Measurements from ENCODE around the gene TOR1B.

The TOR1B gene

GRCh38 chr9:129826344-129826743 lies 23.4 kb downstream of the TOR1B start:
- Histone ChIP-seq H3K4me3 (replicated peaks; ENCODE audit: insufficient read depth, low read length) (no peak overlapping the region), H3K27me3 (ENCODE audit: insufficient read depth, poor library complexity, severe bottlenecking) (no peaks in the 10 kb centered on the region), H3K27ac (replicated peaks) (no peak overlapping the region)
- no peak for TF ChIP-seq REST (IDR thresholded peaks at IDR 0.05; ENCODE audit: insufficient replicate concordance, low read depth)
- no peak for DNase-seq (ENCODE audit: low read depth in 1 of 2, low spot score in 1 of 2)

DNA sequence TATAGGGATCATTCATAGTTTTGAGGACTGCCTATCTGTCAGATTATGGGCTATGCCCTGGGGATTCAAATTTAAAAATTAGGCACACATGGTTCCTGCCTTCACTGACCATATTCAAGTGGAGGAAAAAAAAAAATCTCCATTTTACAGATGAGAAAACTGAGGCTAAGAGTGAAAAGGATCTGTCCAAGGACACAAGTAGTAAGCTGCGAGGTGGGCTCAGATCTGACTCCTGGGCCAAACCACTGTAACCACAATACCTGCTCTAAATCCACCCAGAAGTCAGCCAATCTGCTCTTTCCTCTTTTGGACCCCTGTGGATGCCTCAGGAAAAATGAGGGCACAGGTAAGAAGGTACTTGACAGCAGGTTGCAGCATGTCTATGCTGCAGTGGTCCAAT lies 23.8 kb downstream of the TOR1B start:
- H3K27ac ChIP-seq (replicated peaks) = no peak overlapping the region
- H3K4me3 ChIP-seq (replicated peaks; ENCODE audit: insufficient read depth, low read length) = no peak overlapping the region
- no peaks in the 10 kb centered on the region for H3K27me3 ChIP-seq (ENCODE audit: insufficient read depth, poor library complexity, severe bottlenecking)
- DNase-seq (ENCODE audit: low read depth in 1 of 2, low spot score in 1 of 2) = no peak
- TF ChIP-seq, protein P1, sequence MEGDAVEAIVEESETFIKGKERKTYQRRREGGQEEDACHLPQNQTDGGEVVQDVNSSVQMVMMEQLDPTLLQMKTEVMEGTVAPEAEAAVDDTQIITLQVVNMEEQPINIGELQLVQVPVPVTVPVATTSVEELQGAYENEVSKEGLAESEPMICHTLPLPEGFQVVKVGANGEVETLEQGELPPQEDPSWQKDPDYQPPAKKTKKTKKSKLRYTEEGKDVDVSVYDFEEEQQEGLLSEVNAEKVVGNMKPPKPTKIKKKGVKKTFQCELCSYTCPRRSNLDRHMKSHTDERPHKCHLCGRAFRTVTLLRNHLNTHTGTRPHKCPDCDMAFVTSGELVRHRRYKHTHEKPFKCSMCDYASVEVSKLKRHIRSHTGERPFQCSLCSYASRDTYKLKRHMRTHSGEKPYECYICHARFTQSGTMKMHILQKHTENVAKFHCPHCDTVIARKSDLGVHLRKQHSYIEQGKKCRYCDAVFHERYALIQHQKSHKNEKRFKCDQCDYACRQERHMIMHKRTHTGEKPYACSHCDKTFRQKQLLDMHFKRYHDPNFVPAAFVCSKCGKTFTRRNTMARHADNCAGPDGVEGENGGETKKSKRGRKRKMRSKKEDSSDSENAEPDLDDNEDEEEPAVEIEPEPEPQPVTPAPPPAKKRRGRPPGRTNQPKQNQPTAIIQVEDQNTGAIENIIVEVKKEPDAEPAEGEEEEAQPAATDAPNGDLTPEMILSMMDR (IDR thresholded peaks at IDR 0.05; ENCODE audit: insufficient read depth, low read length) = no peak
- TF ChIP-seq SPI1 (IDR thresholded peaks at IDR 0.05; ENCODE audit: borderline replicate concordance, low read depth) (no peak), GABPA (IDR thresholded peaks at IDR 0.05; ENCODE audit: low read depth) (no peak), POLR2AphosphoS5 (IDR thresholded peaks at IDR 0.05; ENCODE audit: low read depth) (no peak), REST (IDR thresholded peaks at IDR 0.05; ENCODE audit: insufficient replicate concordance, low read depth) (no peak)

DNA sequence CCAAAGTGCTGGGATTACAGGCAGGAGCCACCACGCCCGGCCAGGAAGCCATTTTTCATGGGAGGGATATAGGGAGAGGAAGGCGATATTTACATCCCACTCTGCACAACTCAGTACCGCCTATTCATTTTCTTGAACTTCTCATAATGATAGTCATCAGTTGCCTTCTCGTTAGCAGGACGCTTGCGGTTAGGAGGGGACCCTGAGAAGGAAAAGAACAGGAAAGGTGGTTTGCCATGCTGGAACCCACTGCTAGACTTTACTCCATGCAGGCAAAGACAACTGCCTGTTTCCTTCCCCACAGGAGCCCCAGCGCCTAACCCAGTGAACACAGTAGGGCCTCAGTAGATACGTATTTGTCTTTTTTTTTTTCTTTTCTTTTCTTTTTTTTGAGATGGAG lies 25.1 kb downstream of the TOR1B start:
- TF ChIP-seq POLR2AphosphoS5 (IDR thresholded peaks at IDR 0.05; ENCODE audit: low read depth) (no peak), REST (IDR thresholded peaks at IDR 0.05; ENCODE audit: insufficient replicate concordance, low read depth) (no peak), GABPA (IDR thresholded peaks at IDR 0.05; ENCODE audit: low read depth) (no peak), SPI1 (IDR thresholded peaks at IDR 0.05; ENCODE audit: borderline replicate concordance, low read depth) (no peak)
- TF ChIP-seq, protein P1 (IDR thresholded peaks at IDR 0.05; ENCODE audit: insufficient read depth, low read length) = no peak
- Histone ChIP-seq H3K27ac (replicated peaks) (no peak overlapping the region), H3K4me3 (replicated peaks; ENCODE audit: insufficient read depth, low read length) (no peak overlapping the region), H3K27me3 (ENCODE audit: insufficient read depth, poor library complexity, severe bottlenecking) (no peaks in the 10 kb centered on the region)
- no peak for DNase-seq (ENCODE audit: low read depth in 1 of 2, low spot score in 1 of 2)

DNA sequence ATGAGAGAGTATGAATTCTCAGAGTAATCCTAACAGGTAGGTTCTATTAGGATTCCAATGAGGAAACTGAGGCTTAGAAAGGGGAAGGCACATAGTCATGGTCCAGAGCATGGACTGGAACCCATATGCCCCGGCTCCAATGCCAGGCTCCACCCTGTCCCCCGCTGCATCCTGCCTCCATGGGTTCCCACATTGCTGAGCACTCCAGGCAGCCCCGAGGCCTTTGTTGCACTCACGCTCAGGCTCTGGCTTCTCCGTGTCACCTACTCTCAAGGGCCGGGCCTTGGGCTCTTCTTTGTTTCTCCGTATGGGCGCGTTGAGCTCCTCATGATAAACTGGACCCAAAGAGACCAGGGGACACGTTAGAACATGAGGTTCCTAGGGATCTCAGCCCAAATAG lies 26.0 kb downstream of the TOR1B start:
- no peak for TF ChIP-seq REST (IDR thresholded peaks at IDR 0.05; ENCODE audit: insufficient replicate concordance, low read depth)
- TF ChIP-seq, protein P1 (IDR thresholded peaks at IDR 0.05; ENCODE audit: insufficient read depth, low read length) = no peak
- TF ChIP-seq POLR2AphosphoS5 (IDR thresholded peaks at IDR 0.05; ENCODE audit: low read depth) = no peak
- TF ChIP-seq GABPA (IDR thresholded peaks at IDR 0.05; ENCODE audit: low read depth) = no peak
- no peak for TF ChIP-seq SPI1 (IDR thresholded peaks at IDR 0.05; ENCODE audit: borderline replicate concordance, low read depth)
- H3K27ac ChIP-seq (replicated peaks) = no peak overlapping the region
- no peaks in the 10 kb centered on the region for H3K27me3 ChIP-seq (ENCODE audit: insufficient read depth, poor library complexity, severe bottlenecking)
- no peak for DNase-seq (ENCODE audit: low read depth in 1 of 2, low spot score in 1 of 2)
- H3K4me3 ChIP-seq (replicated peaks; ENCODE audit: insufficient read depth, low read length) = no peak overlapping the region

Measured in HL-60 (cell line).